B cell (primary cell): ENCODE measurements around the gene MND1. TPM values are rescaled to one million over a fixed set of nuclear protein-coding genes. Genes with fewer than 3 reads are reported as not detected.

ENCODE experiments used
- ATAC-seq: fragments of 200-7000 bp; cut with Tn5 transposase; one replicate; pipeline ENCODE4 v1.10.0; 2021; ENCODE audit warnings: low read depth, mild to moderate bottlenecking, moderate number of reproducible peaks, moderate library complexity
- CTCF ChIA-PET: fragments of 350-600 bp; sonication (Branson Sonifier 250); formaldehyde crosslinking; loops from one replicate; lab custom pipeline; 2021; ENCODE audit warnings: antibody characterized with exemption, inconsistent platforms; lab: Charles Lee
- POLR2A ChIA-PET: fragments of 350-600 bp; sonication (Branson Sonifier 250); formaldehyde crosslinking; loops from one replicate; lab custom pipeline; 2021; ENCODE audit warnings: antibody characterized with exemption; lab: Charles Lee
- DNase-seq: peaks from one replicate; pipeline ENCODE4 v3.0.0; 2013
- H2AFZ ChIP-seq: 2 replicates; pipeline ENCODE4 v1.6.1; 2012; ENCODE audit warnings: mild to moderate bottlenecking, low read depth, low read length; ENCODE audit not compliant: insufficient read depth, poor library complexity, severe bottlenecking
- H3K27ac ChIP-seq, 2 donors: 1 replicate in 1 of 2; 2 replicates in 1 of 2; pipeline ENCODE4 v1.5.1; 2012 to 2013; ENCODE audit warnings: low read length in 2 of 2, mild to moderate bottlenecking in 2 of 2, moderate library complexity in 1 of 2
- H3K27me3 ChIP-seq, 4 experiments: fragments of 200-600 bp in 1 of 4; sonication (generic) in 1 of 4; replicated peaks in 1 of 4; 1 replicate in 2 of 4; 2 replicates in 2 of 4; pipeline versions ENCODE4 v1.6.1 to v1.7.0; 2013 to 2016; ENCODE audit warnings: low read length in 3 of 4, mild to moderate bottlenecking in 2 of 4, mixed read lengths in 1 of 4, moderate library complexity in 1 of 4; ENCODE audit not compliant: insufficient read depth in 4 of 4, control insufficient read depth in 3 of 4; ENCODE audit errors: control extremely low read depth in 1 of 4
- H3K36me3 ChIP-seq, 2 experiments: replicated peaks in 1 of 2; 1 replicate in 1 of 2; 2 replicates in 1 of 2; pipeline versions ENCODE4 v1.6.1 to v1.7.1; 2013; ENCODE audit warnings: low read length in 1 of 2; ENCODE audit not compliant: insufficient read depth in 2 of 2, control insufficient read depth in 1 of 2; ENCODE audit errors: control extremely low read depth in 1 of 2, extremely low read depth in 1 of 2
- H3K4me1 ChIP-seq, 2 donors: fragments of 200-600 bp in 1 of 2; sonication (generic) in 1 of 2; 1 replicate in 1 of 2; 2 replicates in 1 of 2; pipeline versions ENCODE4 v1.5.1 to v1.6.1; 2013 to 2017; ENCODE audit warnings: low read length in 2 of 2; ENCODE audit not compliant: control insufficient read depth in 2 of 2, insufficient read depth in 2 of 2
- H3K4me2 ChIP-seq: replicated peaks from 2 replicates; pipeline ENCODE3; 2012; ENCODE audit warnings: mild to moderate bottlenecking, low read depth, low read length; ENCODE audit not compliant: poor library complexity, severe bottlenecking
- H3K4me3 ChIP-seq, 5 experiments: fragments of 200-600 bp in 1 of 5; sonication (generic) in 1 of 5; 1 replicate in 3 of 5; 2 replicates in 2 of 5; pipeline versions ENCODE4 v1.5.1 to v1.7.0; 2011 to 2016; ENCODE audit warnings: low read length in 4 of 5, mild to moderate bottlenecking in 4 of 5, low read depth in 2 of 5, control low read depth in 1 of 5, moderate library complexity in 1 of 5; ENCODE audit not compliant: insufficient read depth in 1 of 5; ENCODE audit errors: control extremely low read depth in 1 of 5, extremely low read depth in 1 of 5
- H3K79me2 ChIP-seq: fragments of 200-600 bp; sonication (generic); one replicate; pipeline ENCODE4 v1.6.0; 2016; ENCODE audit warnings: low read length; ENCODE audit not compliant: control insufficient read depth, insufficient read depth
- H3K9ac ChIP-seq: fragments of 200-600 bp; sonication (generic); 2 replicates; pipeline ENCODE4 v1.6.1; 2017; ENCODE audit warnings: mild to moderate bottlenecking, low read length, moderate library complexity
- H3K9me3 ChIP-seq, 3 donors: one replicate each; pipeline versions ENCODE4 v1.6.1 to v1.7.1; 2013; ENCODE audit warnings: low read length in 2 of 3; ENCODE audit not compliant: control insufficient read depth in 2 of 3, insufficient read depth in 1 of 3; ENCODE audit errors: control extremely low read depth in 1 of 3
- H4K20me1 ChIP-seq: 2 replicates; pipeline ENCODE4 v1.6.0; 2012; ENCODE audit warnings: mild to moderate bottlenecking, low read length; ENCODE audit not compliant: insufficient read depth, control insufficient read depth, poor library complexity, severe bottlenecking
- H3K27ac Mint-ChIP-seq: one replicate; pipeline ENCODE4 v1.8.0; 2021; ENCODE audit warnings: mixed read lengths
- H3K27me3 Mint-ChIP-seq: one replicate; pipeline ENCODE4 v1.8.0; 2021; ENCODE audit warnings: mixed read lengths
- H3K4me1 Mint-ChIP-seq: one replicate; pipeline ENCODE4 v1.8.0; 2021; ENCODE audit warnings: mixed read lengths
- H3K4me3 Mint-ChIP-seq: one replicate; pipeline ENCODE4 v1.8.0; 2021; ENCODE audit warnings: mixed read lengths
- H3K9me3 Mint-ChIP-seq: one replicate; pipeline ENCODE4 v1.8.0; 2022; ENCODE audit warnings: mixed read lengths; ENCODE audit not compliant: insufficient read depth
- EZH2 ChIP-seq: IDR thresholded peaks from 2 replicates; pipeline ENCODE4 v1.6.1; 2012; ENCODE audit warnings: borderline replicate concordance, low read depth, mild to moderate bottlenecking, moderate library complexity, low read length; ENCODE audit not compliant: insufficient read depth, poor library complexity, severe bottlenecking
- whole genome bisulfite sequencing: methylation state at CpG from one replicate; pipeline ENCODE4 v1.1.5; 2013; ENCODE audit warnings: missing lambda C conversion rate; ENCODE audit not compliant: insufficient coverage; 5-methylcytosine and 5-hydroxymethylcytosine counted together
- intact Hi-C: fragments of 100-400 bp; cut with micrococcal nuclease; formaldehyde crosslinking; loops from one replicate; pipeline ENCODE4 v1.10.0; 2022
- polyA plus RNA-seq: library from polyadenylated mRNA; depleted of rRNA; stranded (reverse); fragments of >200 nt; gene quantifications from 2 replicates; pipeline ENCODE4 v1.2.3, GENCODE V29; 2012
- total RNA-seq, 2 donors: library from RNA; stranded (reverse); fragments of 120-200 nt in 1 of 2; gene quantifications; 1 replicate in 1 of 2; 2 replicates in 1 of 2; pipeline versions ENCODE4 v1.2.3 to v1.2.4, GENCODE V29; 2013 to 2022
- TF ChIP-seq, protein P1 (sequence below): fragments of 200-600 bp; IDR thresholded peaks from one replicate; pipeline ENCODE4 v1.8.0; 2022; ENCODE audit warnings: antibody characterized with exemption, mild to moderate bottlenecking

The MND1 gene
- total and polyA plus RNA-seq, 2 donors (not counting 1 experiment from before 2014, with no cell fraction given), result not detected

DNA sequence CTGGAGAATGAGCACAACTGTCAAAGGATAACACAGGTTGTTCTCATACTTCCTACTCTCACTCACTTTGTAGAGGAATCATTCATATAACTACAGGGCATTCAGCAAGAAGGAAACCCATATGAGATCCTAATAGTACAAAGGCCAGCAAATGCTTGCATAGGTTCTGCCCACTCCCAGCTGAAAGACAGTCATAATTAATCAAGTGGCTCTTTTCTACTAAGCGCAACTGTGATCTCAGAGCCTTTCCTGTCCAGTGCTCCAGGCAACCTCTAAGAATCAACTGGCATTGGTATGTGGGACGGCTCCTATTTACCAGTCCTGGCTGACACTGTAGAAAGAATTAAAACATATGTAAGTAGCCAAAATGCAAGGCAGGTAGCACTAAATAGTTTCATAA lies 18.9 kb upstream of the MND1 start:
- TF ChIP-seq, protein P1, sequence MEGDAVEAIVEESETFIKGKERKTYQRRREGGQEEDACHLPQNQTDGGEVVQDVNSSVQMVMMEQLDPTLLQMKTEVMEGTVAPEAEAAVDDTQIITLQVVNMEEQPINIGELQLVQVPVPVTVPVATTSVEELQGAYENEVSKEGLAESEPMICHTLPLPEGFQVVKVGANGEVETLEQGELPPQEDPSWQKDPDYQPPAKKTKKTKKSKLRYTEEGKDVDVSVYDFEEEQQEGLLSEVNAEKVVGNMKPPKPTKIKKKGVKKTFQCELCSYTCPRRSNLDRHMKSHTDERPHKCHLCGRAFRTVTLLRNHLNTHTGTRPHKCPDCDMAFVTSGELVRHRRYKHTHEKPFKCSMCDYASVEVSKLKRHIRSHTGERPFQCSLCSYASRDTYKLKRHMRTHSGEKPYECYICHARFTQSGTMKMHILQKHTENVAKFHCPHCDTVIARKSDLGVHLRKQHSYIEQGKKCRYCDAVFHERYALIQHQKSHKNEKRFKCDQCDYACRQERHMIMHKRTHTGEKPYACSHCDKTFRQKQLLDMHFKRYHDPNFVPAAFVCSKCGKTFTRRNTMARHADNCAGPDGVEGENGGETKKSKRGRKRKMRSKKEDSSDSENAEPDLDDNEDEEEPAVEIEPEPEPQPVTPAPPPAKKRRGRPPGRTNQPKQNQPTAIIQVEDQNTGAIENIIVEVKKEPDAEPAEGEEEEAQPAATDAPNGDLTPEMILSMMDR, result no peak
- TF ChIP-seq EZH2, result no peak
- Mint-ChIP-seq H3K27me3 (no peaks in the 10 kb centered on the region), H3K27ac (no peak overlapping the region), H3K9me3 (no peaks in the 10 kb centered on the region), H3K4me3 (no peak overlapping the region), H3K4me1 (peaks cover 6% of the 10 kb centered on the region)
- ChIA-PET CTCF (interaction anchor here (0.8 kb wide), 1 partner anchor 13 kb away, joined by 4 read pairs; no protein-coding TSS in a partner anchor), POLR2A (interaction anchor here (0.6 kb wide), 1 partner anchor 143 kb away, joined by 3 read pairs; no protein-coding TSS in a partner anchor)
- H3K36me3 ChIP-seq, result no peaks in the 10 kb centered on the region
- no peak overlapping the region for H3K4me3 ChIP-seq
- no peak for ATAC-seq
- H2AFZ ChIP-seq, result no peak overlapping the region
- H3K27me3 ChIP-seq, result no peaks in the 10 kb centered on the region
- no peak overlapping the region for H3K4me2 ChIP-seq
- H3K27ac ChIP-seq, result no peak overlapping the region
- H4K20me1 ChIP-seq, result no peaks in the 10 kb centered on the region
- no peak overlapping the region for H3K9ac ChIP-seq
- H3K79me2 ChIP-seq, result no peaks in the 10 kb centered on the region
- intact Hi-C loops, result loop anchor here (10.0 kb wide), 1 partner anchor 71 kb away; no protein-coding TSS in a partner anchor
- 100% methylated on average over 1 of the region's 2 CpGs for WGBS
- H3K9me3 ChIP-seq, result no peaks in the 10 kb centered on the region
- DNase-seq, result no peak
- peaks cover 0 to 5% of the 10 kb centered on the region in 2 donors for H3K4me1 ChIP-seq

DNA sequence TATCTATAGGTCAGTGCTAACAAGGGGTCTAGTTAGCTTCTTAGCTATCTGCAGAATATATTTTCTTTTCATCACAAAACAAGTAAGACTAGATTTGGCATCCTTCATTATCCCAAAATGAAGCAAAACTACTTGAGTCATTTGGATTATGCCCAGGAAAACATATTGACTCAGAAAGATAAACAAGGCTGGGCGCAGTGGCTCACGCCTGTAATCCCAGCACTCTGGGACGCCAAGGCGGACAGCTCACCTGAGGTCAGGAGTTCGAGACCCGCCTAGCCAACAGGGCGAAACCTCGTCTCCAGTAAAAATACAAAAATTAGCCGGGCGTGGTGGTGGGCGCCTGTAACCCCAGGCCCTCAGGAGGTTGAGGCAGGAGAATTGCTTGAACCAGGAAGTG lies 18.0 kb upstream of the MND1 start:
- WGBS, result 97% methylated on average over 11 of the region's 11 CpGs
- no peak overlapping the region for H3K27ac ChIP-seq
- no peak overlapping the region for H3K4me3 Mint-ChIP-seq
- no peaks in the 10 kb centered on the region for H4K20me1 ChIP-seq
- no peak overlapping the region for H2AFZ ChIP-seq
- no peaks in the 10 kb centered on the region for H3K27me3 ChIP-seq
- ChIA-PET POLR2A (no interaction called here), CTCF (interaction anchor here (0.8 to 0.9 kb wide), 2 partner anchors 12 to 16 kb away, joined by 4 to 5 read pairs; no protein-coding TSS in a partner anchor)
- no peak overlapping the region for H3K9ac ChIP-seq
- no peaks in the 10 kb centered on the region for H3K9me3 ChIP-seq
- H3K4me1 ChIP-seq, result peaks cover 0 to 5% of the 10 kb centered on the region in 2 donors
- no peak overlapping the region for H3K4me2 ChIP-seq
- no peaks in the 10 kb centered on the region for H3K79me2 ChIP-seq
- intact Hi-C loops, result loop anchor here (10.0 kb wide), 1 partner anchor 72 kb away; no protein-coding TSS in a partner anchor
- TF ChIP-seq EZH2, result no peak
- TF ChIP-seq, protein P1, result no peak
- H3K9me3 Mint-ChIP-seq, result no peaks in the 10 kb centered on the region
- no peaks in the 10 kb centered on the region for H3K27me3 Mint-ChIP-seq
- H3K36me3 ChIP-seq, result no peaks in the 10 kb centered on the region
- DNase-seq (no peak), ATAC-seq (no peak)
- no peak overlapping the region for H3K4me3 ChIP-seq
- H3K27ac Mint-ChIP-seq, result no peak overlapping the region
- peaks cover 6% of the 10 kb centered on the region for H3K4me1 Mint-ChIP-seq
